Stimulated activated CD8-positive, alpha-beta memory T cell treated with anti-CD3 and anti-CD28 coated beads, Interleukin-15, amount 100 ng/mL, for 48 hours (primary cell): Measurements from ENCODE around the gene PSD4.

Experiments
- DNase-seq, 2 donors: peaks; one replicate each; pipeline ENCODE4 v3.0.0-alpha.2; 2020; ENCODE audit warnings: low read depth in 2 of 2

PSD4 gene

GRCh38 chr2:113221846-113222245 is 48.1 kb downstream of the PSD4 start:
- DNase-seq, result no peak

GRCh38 chr2:113223813-113224212 is 50.0 kb downstream of the PSD4 start:
- DNase-seq, result no peak

GRCh38 chr2:113224647-113225236 is 51.0 kb downstream of the PSD4 start:
- DNase-seq, result no peak

GRCh38 chr2:113225263-113226259 is 51.8 kb downstream of the PSD4 start:
- no peak for DNase-seq

GRCh38 chr2:113226462-113226861 is 52.7 kb downstream of the PSD4 start:
- no peak for DNase-seq

- no peak for DNase-seq
Measured at GRCh38 chr2:113227290-113227689, 53.5 kb downstream of the PSD4 start.

DNA sequence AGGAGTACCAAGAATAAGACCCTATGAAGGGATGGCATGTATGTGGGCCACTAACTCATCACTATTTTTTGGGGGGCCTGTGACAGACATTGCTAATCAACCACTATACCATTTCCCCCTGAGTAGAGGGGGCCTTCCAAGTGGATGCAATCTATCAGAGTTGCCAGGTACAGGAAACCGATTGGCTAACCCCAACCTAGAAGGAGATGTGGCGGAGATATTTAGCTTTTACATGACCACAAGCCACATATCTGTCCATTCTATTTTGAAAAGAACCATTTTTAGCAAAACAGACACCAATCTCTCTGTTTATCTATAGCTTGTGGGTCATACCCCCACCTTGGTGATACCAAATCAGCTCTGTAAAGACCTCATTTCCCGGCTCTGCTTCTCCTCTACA is 53.9 kb downstream of the PSD4 start:
- DNase-seq, result no peak

DNA sequence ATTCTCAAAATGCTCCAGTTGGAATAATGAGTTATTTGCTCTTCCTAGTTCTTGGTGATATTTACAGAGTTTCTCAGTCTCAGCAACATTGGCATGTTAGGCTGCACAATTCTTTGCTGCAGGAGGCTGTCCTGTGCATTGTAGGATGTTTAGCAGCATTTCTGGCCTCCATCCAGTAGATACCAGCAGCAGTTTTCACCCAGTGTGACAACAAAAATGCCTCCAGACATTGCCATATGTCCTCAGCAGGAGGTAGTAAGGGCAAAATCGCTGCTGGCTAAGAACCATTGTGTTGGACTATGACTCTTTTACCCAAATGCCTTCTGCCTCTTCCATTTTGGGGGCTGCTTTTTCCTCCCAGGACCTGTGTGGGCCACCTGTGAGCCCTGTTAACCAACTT is 54.6 kb downstream of the PSD4 start:
- DNase-seq, result no peak

- no peak for DNase-seq
Measured at GRCh38 chr2:113228991-113229716, 55.4 kb downstream of the PSD4 start.

DNA sequence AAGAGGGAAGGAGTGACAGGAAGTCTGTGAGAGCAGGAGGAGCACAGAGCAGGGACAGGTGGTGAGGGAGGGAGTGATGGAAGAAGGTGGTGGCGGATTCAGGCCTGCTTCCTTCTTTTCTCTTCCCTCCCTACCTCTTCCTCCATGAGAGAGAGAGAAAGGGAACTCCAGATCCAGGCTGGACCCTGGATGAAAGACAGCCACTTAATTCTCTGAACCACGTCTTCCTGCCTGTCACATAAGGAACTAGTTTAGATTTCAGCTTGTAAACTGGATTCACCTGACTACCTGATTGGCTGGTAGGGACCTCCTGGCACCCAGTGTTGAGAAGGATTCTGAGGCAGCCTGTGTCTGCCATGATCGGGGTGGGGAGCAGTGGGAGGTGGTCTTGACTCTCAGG is 56.0 kb downstream of the PSD4 start:
- DNase-seq, result no peak

- DNase-seq, result no peak
Measured at GRCh38 chr2:113230531-113230930, 56.8 kb downstream of the PSD4 start.

DNA sequence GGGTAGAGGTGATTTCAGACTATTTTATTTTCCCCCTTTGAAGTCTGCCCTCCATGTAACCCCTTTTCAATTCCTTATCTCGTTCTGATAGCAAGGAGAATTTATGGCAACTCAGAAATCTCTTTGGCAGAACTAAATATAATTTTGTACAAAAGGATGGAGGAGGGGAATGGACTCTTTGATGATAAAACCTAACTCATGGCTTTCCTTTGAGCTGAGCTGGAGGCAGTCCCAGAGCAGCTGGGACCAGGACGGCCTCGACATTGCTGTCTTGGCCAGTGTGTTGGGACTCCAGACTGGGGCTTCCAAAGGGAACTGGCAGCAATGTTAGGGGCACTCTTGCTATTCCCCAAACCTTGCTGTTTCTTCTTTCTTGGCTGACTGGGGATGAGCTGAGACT is 57.3 kb downstream of the PSD4 start:
- no peak for DNase-seq

GRCh38 chr2:113232123-113232522 is 58.4 kb downstream of the PSD4 start:
- no peak for DNase-seq

GRCh38 chr2:113232740-113233139 is 59.0 kb downstream of the PSD4 start:
- DNase-seq, result no peak

- DNase-seq, result no peak
Measured at GRCh38 chr2:113233593-113234550, 60.1 kb downstream of the PSD4 start.

- no peak for DNase-seq
Measured at GRCh38 chr2:113234721-113235346, 61.1 kb downstream of the PSD4 start.

DNA sequence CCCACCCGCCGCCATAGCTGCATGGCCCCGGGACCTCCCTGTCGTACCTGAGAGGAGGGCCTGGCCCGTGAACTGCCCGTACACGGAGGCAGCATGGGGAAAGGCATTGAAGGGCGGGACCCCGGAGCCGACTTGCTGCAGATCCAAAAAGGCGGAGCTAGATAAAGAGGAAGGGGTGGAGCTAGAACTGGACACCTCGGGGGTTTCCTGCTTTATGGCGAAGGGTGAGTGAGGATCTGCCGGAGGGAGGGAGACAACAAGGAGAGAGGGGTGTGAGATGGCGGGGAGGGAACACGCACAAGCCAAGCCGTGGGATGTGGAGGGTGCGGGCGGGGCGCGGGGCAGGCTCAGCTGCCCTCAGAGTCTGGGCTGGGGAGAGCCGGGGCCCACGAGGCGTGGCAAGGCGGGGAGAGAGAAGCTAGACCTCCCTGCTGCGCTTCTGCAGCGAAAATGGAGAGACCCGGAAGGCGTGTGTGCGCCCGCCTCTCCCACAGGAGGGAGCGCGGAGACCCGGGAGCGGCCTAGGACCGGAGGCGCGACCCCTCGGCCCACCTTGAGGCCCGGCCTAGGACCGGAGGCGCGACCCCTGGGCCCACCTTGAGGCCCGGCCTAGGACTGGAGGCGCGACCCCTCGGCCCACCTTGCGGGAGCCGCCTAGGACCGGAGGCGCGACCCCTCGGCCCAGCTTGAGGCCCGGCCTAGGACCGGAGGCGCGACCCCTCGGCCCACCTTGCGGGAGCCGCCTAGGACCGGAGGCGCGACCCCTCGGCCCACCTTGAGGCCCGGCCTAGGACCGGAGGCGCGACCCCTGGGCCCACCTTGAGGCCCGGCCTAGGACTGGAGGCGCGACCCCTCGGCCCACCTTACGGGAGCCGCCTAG is 61.8 kb downstream of the PSD4 start:
- DNase-seq, result peak; percentile 63 to 64

- no peak for DNase-seq
Measured at GRCh38 chr2:113236367-113237159, 62.8 kb downstream of the PSD4 start.

GRCh38 chr2:113237604-113238160 is 63.9 kb downstream of the PSD4 start:
- no peak for DNase-seq
